Left lobe of liver (tissue), 2 donors: ENCODE data around the gene AXIN1. TPM values are rescaled to one million over a fixed set of nuclear protein-coding genes. Genes with fewer than 3 reads are reported as not detected.
"Not testable (repeated sequence)": the region's sequence is repeated elsewhere in the genome, so short reads cannot be mapped to it uniquely, and the experiment has no call there.

Experiments
- ATAC-seq: fragments of 200-7000 bp; cut with Tn5 transposase; one replicate; pipeline ENCODE4 v1.9.1; 2020; ENCODE audit warnings: mild to moderate bottlenecking, moderate library complexity
- DNase-seq: peaks from one replicate; pipeline ENCODE4 v3.0.0-alpha.2; 2020; ENCODE audit warnings: low spot score
- total RNA-seq: library from RNA; stranded (reverse); gene quantifications from one replicate; pipeline ENCODE4 v1.2.1, GENCODE V29; 2021
- donor health status: DM: no; HTN: no; CAD: no; lungs with moderate emphysema.
- donor health status: DM: no; HTN: yes; CAD: no.

AXIN1 gene
- total RNA-seq, 1 donor from 2014 or later: 8.5 TPM

- no peak for ATAC-seq
- DNase-seq: no peak
Measured at GRCh38 chr16:356741-357140, 4.2 kb upstream of the AXIN1 start.

GRCh38 chr16:354971-355461 lies 2.5 kb upstream of the AXIN1 start:
- DNase-seq (no peak), ATAC-seq (no peak)

- no peak for ATAC-seq
- DNase-seq: peak; percentile 50
Measured at GRCh38 chr16:354291-354881, 1.9 kb upstream of the AXIN1 start.

- ATAC-seq (no peak), DNase-seq (peak; percentile 55)
Measured at GRCh38 chr16:353404-354290, 1.1 kb upstream of the AXIN1 start.

- DNase-seq (peak; percentile 61), ATAC-seq (peak; percentile 0)
Measured at GRCh38 chr16:351804-352520, 561 bp downstream of the AXIN1 start.

- ATAC-seq (no peak), DNase-seq (no peak)
Measured at GRCh38 chr16:350203-350602, 2.3 kb downstream of the AXIN1 start.

GRCh38 chr16:349211-349610 lies 3.3 kb downstream of the AXIN1 start:
- ATAC-seq (no peak), DNase-seq (no peak)

- not testable (repeated sequence) for ATAC-seq, DNase-seq
Measured at GRCh38 chr16:348495-348894, 4.0 kb downstream of the AXIN1 start.

GRCh38 chr16:347203-347602 lies 5.3 kb downstream of the AXIN1 start:
- DNase-seq (no peak), ATAC-seq (no peak)

GRCh38 chr16:346587-346986 lies 5.9 kb downstream of the AXIN1 start:
- no peak for ATAC-seq
- DNase-seq: no peak

GRCh38 chr16:345772-346171 lies 6.8 kb downstream of the AXIN1 start:
- ATAC-seq: no peak
- no peak for DNase-seq

GRCh38 chr16:342455-343213 lies 9.9 kb downstream of the AXIN1 start:
- no peak for DNase-seq
- no peak for ATAC-seq

- DNase-seq, ATAC-seq: not testable (repeated sequence)
Measured at GRCh38 chr16:341974-342336, 10.6 kb downstream of the AXIN1 start.

GRCh38 chr16:341095-341973 lies 11.2 kb downstream of the AXIN1 start:
- not testable (repeated sequence) for DNase-seq

GRCh38 chr16:340370-341091 lies 12.0 kb downstream of the AXIN1 start:
- DNase-seq (no peak), ATAC-seq (peak; percentile 56)

More at GRCh38 chr16:341095-341973, 11.2 kb downstream of the AXIN1 start:
- ATAC-seq: not testable (repeated sequence)

GRCh38 chr16:339680-340079 lies 12.8 kb downstream of the AXIN1 start:
- no peak for DNase-seq
- peak; percentile 33 for ATAC-seq

GRCh38 chr16:337975-338575 lies 14.4 kb downstream of the AXIN1 start:
- no peak for DNase-seq
- ATAC-seq: peak; percentile 13

GRCh38 chr16:337437-337836 lies 15.1 kb downstream of the AXIN1 start:
- ATAC-seq (peak; percentile 19), DNase-seq (no peak)

GRCh38 chr16:336269-336668 lies 16.3 kb downstream of the AXIN1 start:
- ATAC-seq (no peak), DNase-seq (no peak)
